IgD-negative memory B cell (primary cell): ENCODE results near the gene CCDC27. TPM values are rescaled to one million over a fixed set of nuclear protein-coding genes. Genes with fewer than 3 reads are reported as not detected.
A peak's percentile ranks its signal among the peaks of the same experiment; 100 is the strongest.

Source experiments
- H3K27ac Mint-ChIP-seq, 3 donors: one replicate each; pipeline ENCODE4 v1.8.0; 2020 to 2022; ENCODE audit warnings: mild to moderate bottlenecking in 3 of 3, mixed read lengths in 3 of 3, moderate library complexity in 1 of 3
- H3K27me3 Mint-ChIP-seq: one replicate; pipeline ENCODE4 v1.8.0; 2021; ENCODE audit warnings: mixed read lengths
- H3K36me3 Mint-ChIP-seq: one replicate; pipeline ENCODE4 v1.8.0; 2020; ENCODE audit warnings: mild to moderate bottlenecking, mixed read lengths
- H3K4me1 Mint-ChIP-seq, 3 donors: one replicate each; pipeline ENCODE4 v1.8.0; 2020 to 2022; ENCODE audit warnings: mixed read lengths in 3 of 3, mild to moderate bottlenecking in 1 of 3
- H3K4me3 Mint-ChIP-seq, 4 donors: one replicate each; pipeline ENCODE4 v1.8.0; 2020 to 2022; ENCODE audit warnings: mild to moderate bottlenecking in 4 of 4, mixed read lengths in 4 of 4, moderate library complexity in 3 of 4
- H3K9me3 Mint-ChIP-seq, 3 donors: one replicate each; pipeline ENCODE4 v1.8.0; 2020 to 2021; ENCODE audit warnings: mixed read lengths in 3 of 3, mild to moderate bottlenecking in 1 of 3
- polyA plus RNA-seq: library from polyadenylated mRNA; unstranded; fragments of 300-500 nt; fragmentation: Illumina TruSeq; gene quantifications from one replicate; pipeline ENCODE4 v1.2.3, GENCODE V29; 2021

CCDC27 gene
- polyA plus RNA-seq, 1 donor from 2014 or later = not detected

- no peak overlapping the region for H3K27ac Mint-ChIP-seq
- no peaks in the 10 kb centered on the region for H3K27me3 Mint-ChIP-seq
- H3K4me1 Mint-ChIP-seq = peaks cover 2 to 5% (median 4%) of the 10 kb centered on the region in 3 donors
- no peaks in the 10 kb centered on the region for H3K9me3 Mint-ChIP-seq
- H3K4me3 Mint-ChIP-seq = no peak overlapping the region
- peaks cover 5% of the 10 kb centered on the region for H3K36me3 Mint-ChIP-seq
Measured at GRCh38 chr1:3779265-3779911, 27.1 kb downstream of the CCDC27 start.

- peaks cover 5% of the 10 kb centered on the region for H3K36me3 Mint-ChIP-seq
- peaks cover 2 to 5% (median 4%) of the 10 kb centered on the region in 3 donors for H3K4me1 Mint-ChIP-seq
- no peak overlapping the region for H3K4me3 Mint-ChIP-seq
- peak overlapping the region in 1 of 3 donors; percentile 26 for H3K27ac Mint-ChIP-seq
- no peaks in the 10 kb centered on the region for H3K9me3 Mint-ChIP-seq
- H3K27me3 Mint-ChIP-seq = no peaks in the 10 kb centered on the region
Measured at GRCh38 chr1:3779912-3780416, 27.7 kb downstream of the CCDC27 start.

- H3K4me3 Mint-ChIP-seq = no peak overlapping the region
- H3K4me1 Mint-ChIP-seq = peaks cover under 1 to 2% (median under 1%) of the 10 kb centered on the region in 3 donors
- H3K27me3 Mint-ChIP-seq = no peaks in the 10 kb centered on the region
- H3K36me3 Mint-ChIP-seq = peaks cover 11% of the 10 kb centered on the region
- no peaks in the 10 kb centered on the region for H3K9me3 Mint-ChIP-seq
- peak overlapping the region in 1 of 3 donors; percentile 31 for H3K27ac Mint-ChIP-seq
Measured at GRCh38 chr1:3780901-3781300, 28.7 kb downstream of the CCDC27 start.

DNA sequence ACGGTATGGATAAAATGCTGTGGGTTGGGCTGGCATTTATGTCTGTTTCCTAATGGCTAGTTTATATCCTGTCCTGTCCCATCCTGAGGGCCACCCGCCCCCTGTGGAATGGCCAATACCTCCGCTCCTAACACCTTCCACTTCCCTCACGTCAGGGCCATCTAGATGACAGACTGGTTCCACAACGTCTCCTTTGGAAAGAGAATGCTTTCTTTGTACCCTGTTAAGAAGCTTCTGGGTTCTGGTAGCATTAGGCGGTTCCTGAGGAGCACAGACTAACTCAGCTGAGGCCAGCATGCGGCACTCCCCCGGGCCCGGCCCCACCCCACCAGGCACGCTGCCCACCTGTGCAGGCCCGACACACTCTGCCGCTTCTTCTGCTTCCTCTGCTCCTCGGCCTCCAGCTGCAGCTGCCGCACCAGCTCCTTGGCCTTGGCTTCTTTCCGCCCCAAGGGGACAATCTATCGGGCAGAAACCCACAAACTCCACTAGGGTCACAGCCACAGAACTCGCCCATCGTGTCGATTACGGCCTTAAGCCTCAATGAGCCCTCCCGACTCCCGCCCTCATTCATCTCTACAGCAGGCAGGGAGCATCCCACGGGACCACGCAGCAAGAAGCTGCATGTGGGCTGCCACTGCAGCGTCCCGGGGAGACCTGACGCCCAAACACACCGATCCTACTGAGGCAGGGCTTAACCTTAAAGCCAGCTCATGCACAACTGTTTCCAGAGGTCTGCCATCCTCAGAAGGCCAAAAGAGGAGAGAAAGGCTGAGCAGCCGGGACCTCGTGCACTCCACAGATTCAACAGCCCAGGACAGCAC lies 31.6 kb downstream of the CCDC27 start:
- Mint-ChIP-seq H3K4me1 (peaks cover 0 to 7% (median 0%) of the 10 kb centered on the region in 3 donors), H3K4me3 (no peak overlapping the region), H3K27me3 (no peaks in the 10 kb centered on the region), H3K36me3 (peaks cover 11% of the 10 kb centered on the region), H3K27ac (no peak overlapping the region), H3K9me3 (no peaks in the 10 kb centered on the region)

DNA sequence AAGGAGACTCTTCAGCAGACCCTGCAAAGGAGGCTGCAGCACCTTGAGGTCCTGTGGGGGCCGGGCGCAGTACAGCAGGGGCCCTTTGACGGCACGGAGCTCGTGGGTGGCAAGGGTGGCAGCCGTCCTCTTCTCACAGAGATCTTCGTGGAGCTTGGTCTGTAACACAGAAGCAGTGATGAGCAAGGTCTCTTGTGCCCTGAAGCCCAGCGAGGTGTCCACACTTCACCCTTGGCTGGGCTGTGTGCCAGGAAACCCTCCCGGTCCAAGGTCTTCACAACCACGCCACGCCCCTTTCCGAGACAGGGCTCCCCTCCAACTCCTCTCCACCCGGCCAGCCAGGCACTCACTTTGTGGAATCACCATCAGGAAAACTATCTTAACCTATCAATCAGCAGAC lies 32.8 kb downstream of the CCDC27 start:
- H3K4me3 Mint-ChIP-seq = no peak overlapping the region
- H3K36me3 Mint-ChIP-seq = peaks cover 11% of the 10 kb centered on the region
- H3K27me3 Mint-ChIP-seq = no peaks in the 10 kb centered on the region
- H3K9me3 Mint-ChIP-seq = no peaks in the 10 kb centered on the region
- no peak overlapping the region for H3K27ac Mint-ChIP-seq
- peaks cover 0 to 7% (median 0%) of the 10 kb centered on the region in 3 donors for H3K4me1 Mint-ChIP-seq

DNA sequence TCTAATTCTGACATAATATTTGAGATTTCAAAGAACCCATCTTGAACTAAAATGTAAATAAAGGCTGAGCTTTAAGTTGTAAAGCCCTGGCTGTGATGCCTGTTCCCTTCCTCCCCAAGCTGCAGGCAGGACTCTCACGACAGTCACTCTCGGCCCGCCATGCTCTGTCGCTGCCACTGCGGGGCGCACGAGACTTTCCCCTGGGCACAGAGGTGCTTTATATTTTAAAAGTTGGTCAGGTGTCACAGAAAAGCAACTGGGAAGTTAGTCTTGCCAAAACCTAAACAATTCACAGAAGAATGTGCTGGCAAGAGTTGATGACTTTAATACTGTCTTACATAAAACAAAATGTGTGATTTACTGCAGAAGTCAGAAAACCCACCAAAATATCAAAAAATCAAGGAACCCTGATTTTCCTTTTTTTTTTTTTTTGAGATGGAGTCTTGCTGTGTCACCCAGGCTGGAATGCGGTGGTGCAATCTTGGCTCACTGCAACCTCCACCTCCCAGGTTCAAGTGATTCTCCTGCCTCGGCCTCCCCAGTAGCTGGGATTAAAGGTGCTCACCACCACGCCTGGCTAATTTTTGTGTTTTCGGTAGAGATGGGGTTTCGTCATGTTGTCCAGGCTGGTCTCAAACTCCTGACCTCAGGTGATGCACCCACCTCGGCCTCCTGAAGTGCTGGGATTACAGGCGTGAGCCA lies 33.4 kb downstream of the CCDC27 start:
- H3K4me3 Mint-ChIP-seq = no peak overlapping the region
- no peaks in the 10 kb centered on the region for H3K9me3 Mint-ChIP-seq

DNA sequence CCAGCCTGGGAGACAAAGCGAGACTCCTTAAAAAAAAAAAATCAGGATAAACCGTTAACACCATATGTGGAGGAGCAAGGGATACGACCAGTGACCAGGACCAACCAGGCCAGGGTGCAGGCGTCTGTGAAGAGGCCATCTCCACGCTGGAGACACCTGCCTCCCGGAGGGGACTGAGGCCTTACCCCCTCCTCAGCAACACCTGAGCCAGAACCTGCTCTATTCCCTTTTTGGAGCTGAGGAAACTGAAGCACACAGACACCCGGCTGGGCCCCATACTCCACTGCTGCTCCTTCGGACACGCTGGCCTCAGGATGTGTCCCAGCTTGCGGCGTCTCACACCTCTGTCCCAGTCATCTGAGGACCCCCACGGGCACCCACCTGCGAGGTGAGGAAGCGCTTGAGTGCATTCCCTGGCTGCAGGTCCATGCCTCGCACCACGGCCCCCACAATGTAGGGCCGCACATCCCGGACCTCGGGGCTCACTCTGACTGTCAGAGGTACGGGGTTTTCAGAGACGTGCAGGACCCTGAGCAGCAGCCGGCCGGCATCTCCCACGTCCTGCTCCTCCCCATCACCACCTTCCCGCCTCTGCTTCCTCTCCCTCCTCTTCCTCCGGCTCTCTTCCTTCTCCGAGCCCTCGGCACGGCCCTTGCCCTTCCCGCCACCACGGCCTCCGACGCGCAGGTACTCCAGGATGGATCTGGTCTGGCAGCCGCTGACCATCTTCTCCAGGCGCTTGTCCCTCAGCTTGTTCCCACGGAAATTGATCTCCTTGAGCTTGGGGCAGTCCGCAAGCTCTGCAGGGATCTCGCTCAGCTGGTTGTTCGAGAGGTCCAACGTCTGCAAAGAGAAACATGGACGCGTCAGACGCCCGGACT lies 34.5 kb downstream of the CCDC27 start:
- H3K27me3 Mint-ChIP-seq = no peaks in the 10 kb centered on the region
- peaks cover 11% of the 10 kb centered on the region for H3K36me3 Mint-ChIP-seq
- no peaks in the 10 kb centered on the region for H3K9me3 Mint-ChIP-seq
- peak overlapping the region in 1 of 3 donors; percentile 67 for H3K27ac Mint-ChIP-seq
- H3K4me1 Mint-ChIP-seq = peaks cover 0 to 7% (median 0%) of the 10 kb centered on the region in 3 donors
- no peak overlapping the region for H3K4me3 Mint-ChIP-seq

More for the DNA sequence above, 33.4 kb downstream of the CCDC27 start:
- Mint-ChIP-seq H3K36me3 (peaks cover 11% of the 10 kb centered on the region), H3K27ac (no peak overlapping the region), H3K4me1 (peaks cover 0 to 7% (median 0%) of the 10 kb centered on the region in 3 donors), H3K27me3 (no peaks in the 10 kb centered on the region)

- H3K9me3 Mint-ChIP-seq = no peaks in the 10 kb centered on the region
- H3K27me3 Mint-ChIP-seq = no peaks in the 10 kb centered on the region
- H3K4me1 Mint-ChIP-seq = peaks cover 0 to 9% (median 0%) of the 10 kb centered on the region in 3 donors
- peaks cover 11% of the 10 kb centered on the region for H3K36me3 Mint-ChIP-seq
- no peak overlapping the region for H3K4me3 Mint-ChIP-seq
- peak overlapping the region in 1 of 3 donors; percentile 67 for H3K27ac Mint-ChIP-seq
Measured at GRCh38 chr1:3787349-3787715, 35.1 kb downstream of the CCDC27 start.

- Mint-ChIP-seq H3K4me3 (no peak overlapping the region), H3K4me1 (peaks cover 0 to 12% (median 3%) of the 10 kb centered on the region in 3 donors), H3K36me3 (peaks cover 11% of the 10 kb centered on the region), H3K27me3 (no peaks in the 10 kb centered on the region), H3K9me3 (no peaks in the 10 kb centered on the region), H3K27ac (peak overlapping the region in 1 of 3 donors; percentile 67)
Measured at GRCh38 chr1:3787745-3788605, 35.7 kb downstream of the CCDC27 start.

- no peak overlapping the region for H3K27ac Mint-ChIP-seq
Measured at GRCh38 chr1:3788756-3789420, 36.6 kb downstream of the CCDC27 start.

DNA sequence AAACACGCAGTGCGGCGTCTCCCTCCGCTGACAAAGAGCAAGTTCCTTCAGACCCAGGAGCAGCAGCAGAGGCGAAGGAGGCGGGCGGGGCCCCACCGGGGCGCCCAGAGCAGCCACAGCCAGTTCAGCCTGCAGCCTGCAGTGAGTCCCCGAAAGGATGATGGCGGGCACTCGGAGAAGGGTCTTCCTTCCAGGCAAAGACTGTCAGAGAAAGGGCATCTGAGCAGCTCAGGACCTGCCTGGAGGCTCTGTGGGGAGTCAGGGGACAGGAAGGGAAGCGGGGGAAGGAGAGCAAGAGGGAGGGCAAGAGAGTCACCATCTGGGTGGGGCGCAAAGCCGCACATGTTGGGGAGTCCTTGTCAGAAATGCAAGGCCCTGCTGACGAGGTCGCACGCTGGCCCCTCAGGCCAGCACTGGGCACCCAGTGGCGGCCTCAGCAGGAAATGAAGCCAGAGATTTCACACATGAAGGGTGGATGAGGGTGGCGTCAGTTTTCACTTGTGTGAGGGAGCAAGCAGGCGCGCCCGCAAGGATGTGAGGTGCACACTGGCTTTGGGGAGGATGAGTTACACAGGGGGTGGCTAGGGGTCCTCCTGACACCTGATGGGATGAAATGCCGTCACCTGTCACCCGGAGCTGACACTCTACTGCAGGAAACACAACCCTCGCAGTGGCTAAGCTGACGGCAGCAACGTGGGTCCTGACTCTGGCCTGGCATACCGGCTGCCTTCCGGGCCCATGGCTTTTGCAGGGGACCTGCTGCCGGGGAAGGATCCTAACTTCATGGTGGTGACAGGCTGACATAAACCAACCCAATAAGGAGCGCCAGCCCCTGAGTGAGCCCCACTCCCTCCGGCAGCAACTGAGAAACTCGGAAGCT lies 37.4 kb downstream of the CCDC27 start:
- peak overlapping the region in 1 of 4 donors; percentile 48 for H3K4me3 Mint-ChIP-seq
- H3K4me1 Mint-ChIP-seq = peaks cover 0 to 16% (median 3%) of the 10 kb centered on the region in 3 donors
- H3K27me3 Mint-ChIP-seq = no peaks in the 10 kb centered on the region
- H3K9me3 Mint-ChIP-seq = no peaks in the 10 kb centered on the region
- H3K36me3 Mint-ChIP-seq = peaks cover 6% of the 10 kb centered on the region
- H3K27ac Mint-ChIP-seq = no peak overlapping the region

More at GRCh38 chr1:3788756-3789420, 36.6 kb downstream of the CCDC27 start:
- Mint-ChIP-seq H3K27me3 (no peaks in the 10 kb centered on the region), H3K9me3 (no peaks in the 10 kb centered on the region), H3K36me3 (peaks cover 8% of the 10 kb centered on the region), H3K4me3 (no peak overlapping the region), H3K4me1 (peaks cover 0 to 16% (median 3%) of the 10 kb centered on the region in 3 donors)

DNA sequence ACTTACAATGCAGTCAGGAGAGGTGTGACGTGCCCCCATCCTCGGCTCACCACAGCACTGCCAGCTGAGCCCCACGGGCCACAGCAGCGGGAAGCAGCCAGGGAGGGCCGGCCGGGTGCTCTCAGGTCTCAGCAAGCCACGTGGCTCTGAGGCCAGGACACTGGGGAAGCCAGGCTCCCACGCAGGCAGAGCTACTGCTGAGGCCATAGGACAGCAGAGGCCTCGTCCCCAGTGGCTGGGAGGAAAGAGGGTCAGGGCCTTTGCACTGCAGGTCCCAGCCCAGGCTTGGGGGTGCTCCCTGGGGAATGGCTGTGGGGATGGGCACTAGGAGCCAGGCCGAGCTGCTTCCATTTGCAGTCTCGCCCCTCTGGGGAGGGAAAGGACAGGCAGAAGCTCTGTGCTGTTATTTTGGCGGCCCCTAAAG lies 38.3 kb downstream of the CCDC27 start:
- H3K36me3 Mint-ChIP-seq = peaks cover under 1% of the 10 kb centered on the region
- H3K27me3 Mint-ChIP-seq = no peaks in the 10 kb centered on the region
- H3K4me1 Mint-ChIP-seq = peaks cover 0 to 22% (median 9%) of the 10 kb centered on the region in 3 donors
- peak overlapping the region in 1 of 4 donors; percentile 47 for H3K4me3 Mint-ChIP-seq
- H3K27ac Mint-ChIP-seq = no peak overlapping the region
- H3K9me3 Mint-ChIP-seq = no peaks in the 10 kb centered on the region
